ENCODE data around the gene PHF3.

PHF3 gene

GRCh38 chr6:63683071-63683603 is 47.5 kb downstream of the PHF3 start:
- H3K27ac ChIP-seq: no peak overlapping the region
- TF ChIP-seq, protein P1, sequence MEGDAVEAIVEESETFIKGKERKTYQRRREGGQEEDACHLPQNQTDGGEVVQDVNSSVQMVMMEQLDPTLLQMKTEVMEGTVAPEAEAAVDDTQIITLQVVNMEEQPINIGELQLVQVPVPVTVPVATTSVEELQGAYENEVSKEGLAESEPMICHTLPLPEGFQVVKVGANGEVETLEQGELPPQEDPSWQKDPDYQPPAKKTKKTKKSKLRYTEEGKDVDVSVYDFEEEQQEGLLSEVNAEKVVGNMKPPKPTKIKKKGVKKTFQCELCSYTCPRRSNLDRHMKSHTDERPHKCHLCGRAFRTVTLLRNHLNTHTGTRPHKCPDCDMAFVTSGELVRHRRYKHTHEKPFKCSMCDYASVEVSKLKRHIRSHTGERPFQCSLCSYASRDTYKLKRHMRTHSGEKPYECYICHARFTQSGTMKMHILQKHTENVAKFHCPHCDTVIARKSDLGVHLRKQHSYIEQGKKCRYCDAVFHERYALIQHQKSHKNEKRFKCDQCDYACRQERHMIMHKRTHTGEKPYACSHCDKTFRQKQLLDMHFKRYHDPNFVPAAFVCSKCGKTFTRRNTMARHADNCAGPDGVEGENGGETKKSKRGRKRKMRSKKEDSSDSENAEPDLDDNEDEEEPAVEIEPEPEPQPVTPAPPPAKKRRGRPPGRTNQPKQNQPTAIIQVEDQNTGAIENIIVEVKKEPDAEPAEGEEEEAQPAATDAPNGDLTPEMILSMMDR (conservative IDR thresholded peaks at IDR 0.05): no peak
- no peak for TF ChIP-seq ZFX (IDR thresholded peaks at IDR 0.05)

- H3K27ac ChIP-seq: no peak overlapping the region
- TF ChIP-seq, protein P1 (conservative IDR thresholded peaks at IDR 0.05): no peak
- no peak for TF ChIP-seq ZFX (IDR thresholded peaks at IDR 0.05)
These were observed 50.1 kb downstream of the PHF3 start for GRCh38 chr6:63685446-63686379.

GRCh38 chr6:63689421-63689820 is 53.8 kb downstream of the PHF3 start:
- no peak overlapping the region for H3K27ac ChIP-seq
- TF ChIP-seq ZFX (IDR thresholded peaks at IDR 0.05): no peak
- TF ChIP-seq, protein P1 (conservative IDR thresholded peaks at IDR 0.05): 0 out of 2 replicates have a peak, but pooled peaks have one; percentile 3

GRCh38 chr6:63690221-63690620 is 54.6 kb downstream of the PHF3 start:
- no peak for TF ChIP-seq ZFX (IDR thresholded peaks at IDR 0.05)
- TF ChIP-seq, protein P1 (conservative IDR thresholded peaks at IDR 0.05): no peak
- H3K27ac ChIP-seq: no peak overlapping the region

DNA sequence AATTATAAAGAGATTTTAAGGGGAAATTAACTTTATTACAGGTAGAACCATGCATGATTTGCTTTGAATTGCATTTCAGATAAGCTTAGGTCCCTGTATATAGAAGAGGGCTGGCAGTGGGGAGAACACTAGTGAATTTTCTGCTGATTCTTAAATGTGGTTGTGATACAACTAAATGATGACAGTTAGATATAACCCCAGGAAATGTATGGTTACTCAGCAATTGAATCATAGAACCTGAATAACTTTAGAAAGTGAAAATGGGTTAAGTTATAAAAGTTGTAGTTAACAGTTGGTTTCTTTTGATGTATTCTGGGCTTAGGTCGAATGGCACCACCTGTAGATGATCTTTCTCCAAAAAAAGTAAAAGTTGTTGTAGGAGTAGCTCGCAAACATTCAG is 70.1 kb downstream of the PHF3 start:
- H3K27ac ChIP-seq: no peak overlapping the region
- TF ChIP-seq, protein P1 (conservative IDR thresholded peaks at IDR 0.05): no peak
- no peak for TF ChIP-seq ZFX (IDR thresholded peaks at IDR 0.05)

DNA sequence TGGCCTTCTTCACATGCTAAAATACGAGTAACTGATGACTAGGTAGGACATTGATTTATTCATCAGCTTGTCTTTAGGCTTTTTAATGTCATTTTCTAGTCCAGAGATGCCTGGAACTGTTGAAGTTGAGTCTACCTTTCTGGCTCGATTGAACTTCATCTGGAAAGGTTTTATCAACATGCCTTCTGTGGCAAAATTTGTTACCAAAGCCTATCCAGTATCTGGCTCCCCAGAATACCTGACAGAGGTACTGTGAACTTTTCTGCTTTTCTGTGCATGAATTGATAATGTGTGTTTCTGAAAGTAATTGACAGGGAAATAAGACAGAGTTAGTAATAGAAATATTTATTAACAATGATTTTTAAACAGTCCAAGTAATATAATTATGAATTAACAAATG is 71.0 kb downstream of the PHF3 start:
- H3K27ac ChIP-seq: no peak overlapping the region
- TF ChIP-seq ZFX (IDR thresholded peaks at IDR 0.05): no peak
- TF ChIP-seq, protein P1 (conservative IDR thresholded peaks at IDR 0.05): no peak

DNA sequence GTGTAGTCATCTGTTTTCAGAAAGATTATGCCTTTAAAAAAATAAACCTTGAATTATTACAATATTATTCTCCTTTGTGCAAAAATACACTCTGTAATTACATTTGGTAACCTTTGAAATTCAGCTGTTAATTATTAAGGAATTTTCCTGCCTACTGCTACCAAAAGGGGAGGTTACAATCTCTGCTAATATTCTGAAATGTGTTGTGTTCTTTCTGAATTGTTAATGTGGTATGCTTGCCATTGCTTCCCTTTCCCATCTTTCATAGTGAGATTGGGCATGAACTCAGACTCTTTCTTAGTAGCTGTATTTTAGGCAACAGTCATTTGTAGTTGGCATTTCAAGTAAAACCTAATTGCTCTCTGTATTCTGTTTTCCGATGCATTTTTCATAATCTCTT is 73.0 kb downstream of the PHF3 start:
- H3K27ac ChIP-seq: no peak overlapping the region
- TF ChIP-seq ZFX (IDR thresholded peaks at IDR 0.05): no peak
- TF ChIP-seq, protein P1 (conservative IDR thresholded peaks at IDR 0.05): no peak

Data from C4-2B (cell line).